HG03378 (cell line): ENCODE data around the gene SMPD3.

Source experiments
- ATAC-seq: cut with Tn5 transposase; IDR thresholded peaks from one replicate; pipeline ENCODE4 v1.9.1; 2021; ENCODE audit warnings: mild to moderate bottlenecking, moderate library complexity; ENCODE audit not compliant: unreplicated experiment

Gene SMPD3

DNA sequence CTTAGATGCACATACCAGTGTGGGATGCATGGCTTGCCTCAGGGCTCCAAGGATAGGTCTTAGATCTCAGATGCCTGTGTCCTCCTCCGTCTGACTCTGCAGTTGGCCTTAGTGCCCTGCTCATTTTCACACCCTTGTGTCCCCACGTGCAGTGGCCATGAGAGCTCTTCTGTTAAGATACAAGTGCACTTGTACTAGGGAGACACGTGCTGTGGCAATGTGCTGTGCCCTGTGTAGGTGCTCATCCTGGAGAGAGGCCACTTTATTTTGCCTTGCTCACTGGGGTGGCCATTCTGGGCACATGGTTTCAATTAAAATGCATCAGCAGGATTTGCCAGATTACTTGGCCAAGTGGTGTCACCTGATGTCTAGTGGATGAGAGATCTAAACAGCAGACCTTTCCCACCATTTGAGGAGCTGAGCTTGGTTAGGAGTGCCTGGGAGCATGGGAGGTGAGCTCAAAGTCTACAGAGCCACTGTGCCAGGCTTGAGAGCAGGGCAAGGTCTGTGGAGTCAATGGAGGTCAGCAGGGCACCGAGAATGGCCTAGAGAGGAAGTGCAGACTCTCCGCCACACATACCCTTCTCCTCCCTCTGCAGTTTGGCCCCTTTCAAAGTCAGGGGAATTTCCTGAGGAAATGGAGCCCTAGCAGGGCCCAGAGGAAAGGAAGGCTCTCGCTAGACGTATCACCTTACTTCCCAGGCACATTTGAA, 25.2 kb upstream of the SMPD3 start:
- ATAC-seq, result no peak

DNA sequence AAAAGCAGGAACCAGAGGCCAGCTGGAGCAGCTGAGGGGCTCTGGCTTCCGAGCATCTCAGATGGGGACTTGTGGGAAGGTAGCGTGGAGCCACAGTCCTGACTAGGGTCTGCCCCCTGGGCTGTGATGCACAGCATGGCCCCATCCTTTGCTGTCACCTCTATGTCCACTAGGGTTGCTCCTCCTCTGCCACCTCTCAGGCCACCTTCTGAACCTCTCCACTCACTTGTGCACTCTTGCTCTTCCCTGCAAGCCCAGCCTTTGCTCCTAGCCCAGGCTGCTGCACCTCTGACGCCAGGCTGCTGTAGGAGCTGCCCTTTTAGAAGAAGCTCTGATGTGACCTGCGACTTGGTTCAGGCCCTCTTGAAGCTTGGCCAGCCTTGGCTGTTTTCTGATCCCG, 24.3 kb upstream of the SMPD3 start:
- no peak for ATAC-seq

DNA sequence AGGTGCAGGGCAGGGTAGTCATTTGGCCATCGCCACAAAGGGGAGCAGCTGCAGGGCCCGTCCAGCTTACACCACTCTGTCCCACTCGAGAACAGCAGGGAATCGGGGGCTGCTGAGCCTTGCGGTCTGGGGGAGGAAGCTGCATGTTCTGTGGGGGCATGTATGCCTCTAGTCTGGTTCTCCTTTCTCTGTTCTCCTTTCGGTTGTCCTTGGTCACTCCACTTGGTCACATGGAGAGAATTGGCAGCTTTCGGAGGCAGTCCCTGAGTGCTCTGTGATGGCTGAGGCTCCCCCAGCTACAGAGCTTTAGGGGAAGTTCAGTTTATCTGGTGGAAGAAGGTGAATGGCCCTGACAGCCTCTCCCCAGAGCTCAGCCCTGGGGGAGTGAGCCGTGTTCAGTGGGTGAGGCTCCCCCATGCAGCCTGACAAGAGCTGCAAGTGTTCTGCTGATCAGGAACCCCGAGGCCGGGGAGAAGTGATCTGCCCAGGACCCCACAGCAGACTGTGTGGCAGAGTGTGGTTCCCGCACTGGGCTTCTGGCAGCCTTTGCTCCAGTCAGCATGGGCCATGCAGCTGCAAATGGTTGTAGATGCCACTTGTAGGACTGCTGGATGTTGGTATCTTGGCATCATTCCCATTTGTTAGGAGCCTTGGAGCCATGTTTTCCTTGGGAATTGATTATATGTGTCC, 22.3 kb upstream of the SMPD3 start:
- ATAC-seq, result peak; percentile 87

DNA sequence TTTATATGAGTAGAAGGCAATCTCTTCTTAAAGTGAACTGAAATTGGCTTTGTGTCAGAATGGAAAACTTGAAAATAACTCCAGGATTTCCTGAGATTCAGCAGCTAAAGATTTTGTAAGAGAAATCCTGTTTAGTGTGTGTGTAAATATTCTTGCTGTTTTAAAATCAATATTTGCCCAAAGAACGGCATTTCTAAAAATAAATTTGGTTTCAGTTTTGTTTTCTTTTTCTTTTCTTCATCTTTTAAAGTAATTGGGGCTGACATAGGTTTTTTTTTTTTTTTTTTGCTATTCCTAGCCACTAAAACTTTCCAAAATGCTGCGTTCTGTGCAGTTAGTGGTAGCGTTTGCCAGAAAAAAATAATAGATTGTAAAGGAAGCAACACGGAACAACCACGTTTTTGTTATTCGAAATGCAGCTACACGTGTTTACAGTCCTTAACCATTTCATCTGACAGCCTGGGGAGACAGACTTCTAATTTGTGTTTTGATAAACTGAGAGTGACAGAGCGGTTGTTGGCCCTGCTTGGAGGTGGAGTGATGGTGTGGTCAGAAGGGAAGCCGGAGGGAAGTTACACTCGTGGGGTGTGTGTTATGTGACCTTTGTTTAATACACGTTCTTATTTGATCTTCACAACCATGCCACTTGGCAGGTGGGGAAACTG, 21.6 kb upstream of the SMPD3 start:
- ATAC-seq, result peak; percentile 13

DNA sequence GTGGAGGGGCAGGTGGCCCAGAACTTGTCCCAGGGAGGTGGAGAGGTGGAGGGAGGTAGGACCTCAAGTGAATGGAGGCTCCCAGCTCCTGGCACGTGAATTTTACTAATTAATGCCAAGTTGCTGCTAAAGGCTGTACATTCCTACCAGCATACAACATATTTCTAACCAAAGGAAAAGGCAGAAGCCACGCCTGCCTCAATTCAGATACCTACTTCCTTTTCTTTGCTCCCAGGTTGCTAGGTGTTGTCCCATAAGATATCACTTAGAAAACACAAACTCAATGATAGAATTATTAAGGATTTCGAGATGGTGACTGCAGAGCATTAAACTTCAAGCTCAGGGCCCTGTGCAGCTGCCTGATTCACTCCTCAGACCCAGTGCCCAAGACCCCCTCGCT, 20.5 kb upstream of the SMPD3 start:
- no peak for ATAC-seq

DNA sequence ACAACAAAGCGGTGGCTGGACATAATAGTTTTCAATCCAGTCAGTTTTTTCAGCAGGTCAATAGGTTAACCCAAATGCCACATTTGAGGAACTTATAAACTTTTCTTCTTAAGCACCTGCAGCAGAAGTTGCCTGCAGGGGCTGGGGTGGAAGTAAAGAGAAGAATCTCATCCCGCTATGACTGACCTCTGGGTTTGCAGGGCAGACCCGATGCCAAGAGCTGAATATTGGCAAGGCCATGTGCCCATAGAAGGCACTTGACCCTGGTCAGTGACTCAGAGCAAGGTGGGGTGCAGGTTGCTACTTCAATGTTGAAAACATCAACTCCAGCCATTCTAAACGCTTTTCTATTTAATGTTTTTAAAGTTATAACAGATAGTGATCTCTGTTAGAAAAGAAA, 17.9 kb upstream of the SMPD3 start:
- ATAC-seq, result no peak

DNA sequence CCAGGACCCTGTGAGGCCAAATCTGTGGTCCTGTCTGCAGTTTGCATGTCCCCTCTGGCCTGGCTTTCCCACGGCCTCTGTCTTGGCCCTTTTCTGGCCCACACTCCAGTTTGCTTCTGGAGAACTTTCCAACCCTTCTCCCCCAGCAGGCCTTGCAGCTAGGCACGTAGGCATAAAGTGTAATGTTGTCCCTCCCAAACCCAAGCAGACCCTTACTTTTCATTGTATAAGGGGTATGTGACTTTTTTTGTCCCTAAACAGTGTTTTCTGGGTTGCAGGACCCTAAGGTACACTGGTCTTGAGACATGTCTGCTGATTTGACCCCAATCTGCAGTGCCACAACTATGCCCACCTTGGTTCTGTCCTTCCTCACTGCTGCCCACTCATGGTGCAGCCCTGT, 15.6 kb upstream of the SMPD3 start:
- ATAC-seq, result no peak

DNA sequence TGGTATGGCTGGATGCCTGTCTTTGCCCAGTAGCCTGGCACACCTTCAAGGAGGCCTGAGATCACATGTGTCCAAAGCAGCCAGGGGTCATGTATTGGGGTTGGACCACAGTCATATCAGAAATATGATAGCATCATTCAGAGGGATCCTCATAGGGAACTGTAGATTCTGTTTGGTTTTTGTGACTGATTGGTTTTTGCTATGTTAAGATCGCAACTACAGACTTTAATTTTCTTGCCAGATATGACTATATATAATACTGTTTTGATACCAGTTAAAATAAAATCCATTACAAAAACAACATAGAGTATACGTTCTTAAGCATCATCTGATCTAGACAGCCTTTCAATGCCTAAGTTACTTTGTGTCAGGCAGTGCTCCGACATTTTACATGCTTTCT, 11.8 kb upstream of the SMPD3 start:
- no peak for ATAC-seq

DNA sequence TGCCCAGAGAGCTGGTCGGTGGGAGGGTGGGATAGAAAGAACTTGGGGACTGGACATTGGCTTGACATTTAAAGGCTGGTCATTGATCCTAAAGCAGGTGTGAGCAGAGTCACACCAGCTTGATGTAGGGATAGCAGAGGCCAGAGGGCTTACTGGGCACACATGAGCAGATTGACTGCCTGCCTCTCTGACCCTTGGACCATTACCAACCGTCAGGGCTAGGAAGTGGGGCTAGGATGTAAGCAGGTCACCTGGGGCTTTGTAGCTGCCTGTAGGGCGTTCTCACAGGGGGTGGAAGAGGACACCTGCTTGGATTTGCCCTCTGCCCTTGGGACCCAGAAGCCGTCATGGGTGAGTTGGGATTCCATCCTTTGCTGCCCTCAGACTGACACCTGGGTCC, 11.1 kb upstream of the SMPD3 start:
- no peak for ATAC-seq

DNA sequence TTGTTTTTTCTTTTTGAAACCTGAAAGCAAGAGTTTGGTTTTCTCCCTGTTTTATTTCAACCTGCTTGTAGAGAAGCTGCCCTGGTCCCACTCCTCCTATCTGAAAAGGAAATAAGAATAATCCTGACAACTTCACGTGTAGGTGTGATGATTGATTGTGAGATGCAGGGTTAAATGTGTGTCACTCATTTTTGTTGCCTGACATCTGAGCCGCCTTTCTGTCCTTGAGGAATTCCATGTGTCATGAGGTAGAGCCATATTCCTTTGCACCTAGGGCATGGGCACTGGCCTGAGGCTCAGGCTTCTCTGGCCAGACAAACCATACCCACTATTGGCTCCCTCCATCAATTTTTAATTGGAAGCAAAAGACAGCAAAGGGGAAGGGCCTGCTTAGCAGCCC, 10.2 kb upstream of the SMPD3 start:
- ATAC-seq, result no peak

DNA sequence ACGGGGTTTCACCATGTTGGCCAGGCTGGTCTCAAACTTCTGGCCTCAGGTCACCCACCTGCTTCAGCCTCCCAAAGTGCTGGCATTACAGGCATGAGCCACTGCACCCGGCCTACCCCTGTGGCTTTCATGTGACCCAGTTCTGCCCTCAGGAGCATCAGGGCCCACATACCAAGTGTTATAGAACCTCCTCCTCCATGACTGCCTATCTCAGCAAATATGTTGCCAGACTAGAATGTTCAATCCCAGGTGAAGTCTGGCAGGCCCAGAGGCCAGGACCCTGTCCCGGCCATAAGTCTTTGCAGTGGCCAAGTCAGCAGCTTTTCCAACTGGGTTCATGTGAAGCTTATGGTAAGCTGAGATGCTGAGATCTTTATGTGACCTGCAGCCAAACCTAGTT, 9.8 kb upstream of the SMPD3 start:
- no peak for ATAC-seq

DNA sequence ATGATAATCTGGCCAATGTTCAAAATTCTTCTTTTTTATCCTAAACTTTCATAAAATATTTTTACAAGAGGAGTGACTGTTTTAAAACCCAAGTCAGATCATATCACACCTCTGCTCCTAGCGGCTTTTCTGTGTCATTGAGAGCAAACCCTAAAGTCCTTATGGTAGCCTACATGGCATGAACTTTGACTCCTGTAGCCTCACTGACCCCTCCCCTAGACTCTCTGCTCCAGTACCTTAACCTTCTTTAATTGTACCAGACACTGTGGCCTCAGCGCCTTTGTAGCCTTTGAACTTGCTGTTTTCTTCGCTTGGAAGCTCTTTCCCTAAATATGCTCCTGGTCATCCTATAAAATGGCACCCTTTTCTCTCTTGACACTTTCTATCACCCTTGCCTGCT, 7.3 kb upstream of the SMPD3 start:
- ATAC-seq, result no peak

DNA sequence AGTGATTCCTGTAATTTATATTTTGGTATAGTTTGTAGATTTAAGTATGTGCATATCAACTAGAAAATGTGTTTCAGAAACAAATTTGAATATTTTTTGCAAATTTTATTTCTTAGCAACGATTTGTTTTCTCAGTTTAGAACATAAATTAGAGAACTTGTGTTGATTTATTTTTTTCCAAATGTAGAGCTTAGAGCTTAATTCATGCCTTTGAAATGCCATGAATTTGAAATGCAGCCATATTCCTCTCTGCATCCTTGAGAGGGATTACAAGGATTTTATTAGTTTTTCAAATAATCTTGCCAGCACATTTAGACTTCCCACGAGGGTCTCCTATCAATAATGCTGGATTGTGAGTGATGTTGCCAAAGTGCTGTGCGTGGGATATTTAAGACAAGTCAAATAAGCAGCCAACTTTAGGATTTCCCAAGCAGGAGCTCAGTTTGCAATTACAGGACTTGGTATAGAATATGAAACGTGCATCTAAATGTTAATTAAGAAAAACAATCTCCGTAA, 6.7 kb upstream of the SMPD3 start:
- ATAC-seq, result no peak

DNA sequence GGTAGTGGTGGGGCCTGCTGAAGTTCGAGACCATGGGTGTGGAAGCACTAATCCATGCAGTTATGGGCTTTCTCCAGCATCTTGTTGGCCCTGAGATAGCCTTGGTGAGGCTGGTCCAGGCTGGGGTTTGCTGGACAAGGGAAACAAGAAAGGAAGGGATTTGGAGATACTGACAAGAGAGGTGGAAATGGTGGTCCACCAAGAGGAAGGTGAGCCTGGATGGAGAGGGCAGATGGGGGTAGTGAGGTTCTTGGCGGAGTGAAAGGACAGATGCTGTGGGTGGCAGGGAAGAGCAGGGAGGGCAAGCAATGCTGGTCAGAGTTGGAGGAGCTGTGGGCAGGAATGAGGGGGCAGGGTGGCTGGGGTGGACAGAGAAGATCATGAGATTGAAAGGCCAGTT, 5.5 kb upstream of the SMPD3 start:
- ATAC-seq, result no peak

DNA sequence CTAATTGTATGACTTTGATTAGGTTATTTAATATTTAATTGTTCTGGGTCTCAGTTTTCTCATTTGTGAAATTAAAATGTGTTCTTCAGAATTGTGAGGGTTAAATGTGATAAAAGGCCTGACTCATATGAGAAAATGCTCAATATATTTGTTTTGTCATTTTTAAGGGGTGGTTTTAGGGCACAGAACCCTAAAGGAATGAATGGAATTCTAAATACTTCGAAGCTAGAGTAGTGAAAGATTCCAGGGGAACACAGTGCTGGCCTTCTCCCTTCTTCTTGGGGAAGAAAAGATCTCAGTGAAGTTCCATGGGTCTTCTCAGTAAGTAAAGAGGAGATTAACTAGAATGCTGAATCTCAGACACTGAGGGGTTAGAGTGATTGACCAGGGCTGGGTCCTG, 3.9 kb upstream of the SMPD3 start:
- ATAC-seq, result no peak

DNA sequence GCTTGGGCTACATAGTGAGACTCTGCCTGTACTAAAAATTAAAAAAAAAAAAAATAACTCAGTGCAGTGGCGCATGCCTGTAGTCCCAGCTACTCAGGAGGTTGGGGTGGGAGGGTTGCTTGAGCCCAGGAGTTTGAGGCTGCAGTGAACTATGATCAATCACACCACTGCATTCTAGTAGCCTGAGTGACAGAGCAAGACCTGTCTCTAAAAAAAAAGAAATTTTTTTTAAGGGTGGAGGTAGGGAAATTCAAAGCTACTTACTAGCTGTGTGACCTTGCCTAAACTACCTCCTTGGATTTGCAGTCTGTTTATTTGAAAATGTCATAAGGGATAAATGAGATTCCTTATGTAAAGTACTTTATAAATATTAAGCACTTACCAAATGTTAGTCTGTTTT, 3.4 kb upstream of the SMPD3 start:
- ATAC-seq, result no peak

DNA sequence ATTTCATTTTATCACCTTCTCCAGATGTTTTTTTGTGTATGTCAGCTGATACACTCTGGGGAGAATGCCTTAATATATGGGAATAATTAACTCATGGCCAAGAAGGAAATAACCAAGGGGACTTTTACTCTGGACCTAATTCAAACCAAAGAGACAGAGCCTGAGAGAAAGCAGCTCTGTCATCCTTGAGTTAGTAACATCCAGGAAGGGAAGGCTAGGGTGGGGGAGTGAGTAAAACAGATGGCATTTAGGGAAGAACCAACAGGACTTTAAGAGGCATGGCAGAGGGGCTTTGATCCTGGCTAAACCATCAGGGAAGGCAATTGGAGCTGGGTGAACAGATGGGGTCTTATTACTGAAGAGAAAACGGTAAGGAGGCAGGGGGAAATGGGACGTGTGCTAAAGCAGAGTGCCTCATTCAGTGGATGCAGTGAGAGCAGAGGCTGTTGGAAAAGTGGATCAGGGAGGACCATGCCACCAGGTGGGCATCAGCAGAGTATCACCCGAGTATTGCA, 2.5 kb upstream of the SMPD3 start:
- no peak for ATAC-seq

DNA sequence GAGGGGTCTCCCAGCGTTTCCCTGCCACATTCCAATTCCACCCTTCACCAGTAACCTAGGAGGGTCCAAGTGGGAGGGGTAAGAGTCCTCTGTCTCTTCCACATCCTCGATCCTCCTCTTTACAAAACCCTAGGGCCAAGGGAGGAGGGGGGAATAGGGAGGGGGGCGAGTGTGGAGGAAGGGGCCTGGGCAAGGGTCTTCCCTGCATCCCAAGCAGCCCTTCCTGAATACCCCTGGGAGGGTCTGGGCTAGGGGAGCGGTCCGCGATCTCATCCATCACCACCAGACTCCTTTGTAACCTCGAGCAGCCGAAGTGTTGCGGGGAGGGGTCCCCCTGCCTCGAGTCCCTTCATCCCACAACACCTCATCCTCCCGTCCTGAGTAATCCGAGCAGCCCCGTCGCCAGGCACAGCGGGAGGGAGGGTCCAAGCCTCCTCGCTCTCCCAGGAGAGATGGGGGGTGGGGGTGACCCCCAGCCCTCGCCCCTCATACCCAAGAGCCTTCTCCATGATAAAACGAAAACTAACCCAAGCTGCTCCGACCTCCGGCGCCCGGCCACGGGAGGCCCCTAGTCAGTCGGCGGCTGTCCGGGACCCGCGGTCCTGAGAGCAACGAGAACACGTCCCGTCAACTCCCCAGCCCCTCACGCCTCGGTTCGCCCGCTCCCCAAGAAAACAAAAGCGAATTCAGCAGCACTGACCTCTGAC, 502 bp downstream of the SMPD3 start:
- ATAC-seq, result no peak

DNA sequence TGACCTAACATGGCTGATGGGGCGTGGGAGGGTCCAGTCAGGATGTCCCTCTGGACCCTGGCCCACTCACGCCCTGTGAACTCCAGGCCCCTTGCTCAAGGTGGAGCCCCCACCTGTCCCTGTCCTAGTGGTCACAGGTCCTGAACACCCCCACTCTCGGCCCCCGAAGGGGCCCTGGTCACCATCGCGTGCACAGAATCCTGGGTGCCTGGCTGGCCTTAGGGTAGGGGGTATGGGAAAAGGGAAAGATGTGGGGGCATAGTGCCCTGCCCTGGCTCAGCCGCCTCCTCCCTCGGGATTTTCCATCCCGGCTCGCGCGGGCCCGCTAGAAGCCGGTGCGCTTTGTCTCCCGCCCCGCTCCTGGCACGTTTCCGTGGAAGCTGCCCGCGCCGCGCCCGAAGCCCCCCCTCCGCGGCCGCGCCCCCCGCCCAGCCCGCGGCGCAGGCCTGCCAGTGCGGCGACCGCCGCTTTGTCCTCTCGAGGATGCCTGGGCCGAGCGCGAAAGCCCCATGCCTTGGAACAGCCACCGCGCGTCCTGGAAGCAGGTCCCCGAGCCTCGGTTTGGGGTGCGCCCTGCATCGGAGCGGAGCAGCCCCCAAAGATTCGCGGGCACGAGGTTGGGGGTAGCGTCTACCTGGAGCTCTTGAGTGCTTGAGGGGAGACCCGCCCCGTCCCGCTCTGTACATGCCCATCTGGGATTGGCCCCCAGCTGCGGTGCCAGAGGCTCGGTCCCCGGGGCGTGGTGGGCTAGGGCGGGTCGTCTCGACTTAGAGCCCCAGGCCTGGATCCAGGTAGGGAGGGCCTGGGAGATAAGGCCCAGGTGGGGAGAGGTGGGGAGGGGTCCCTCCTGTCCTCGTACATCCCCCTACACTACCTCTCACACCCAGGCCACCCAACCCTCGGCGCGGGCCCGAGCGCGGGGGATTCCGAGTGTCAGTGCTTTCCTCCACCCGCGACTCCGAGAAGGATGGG, 1.3 kb downstream of the SMPD3 start:
- no peak for ATAC-seq

DNA sequence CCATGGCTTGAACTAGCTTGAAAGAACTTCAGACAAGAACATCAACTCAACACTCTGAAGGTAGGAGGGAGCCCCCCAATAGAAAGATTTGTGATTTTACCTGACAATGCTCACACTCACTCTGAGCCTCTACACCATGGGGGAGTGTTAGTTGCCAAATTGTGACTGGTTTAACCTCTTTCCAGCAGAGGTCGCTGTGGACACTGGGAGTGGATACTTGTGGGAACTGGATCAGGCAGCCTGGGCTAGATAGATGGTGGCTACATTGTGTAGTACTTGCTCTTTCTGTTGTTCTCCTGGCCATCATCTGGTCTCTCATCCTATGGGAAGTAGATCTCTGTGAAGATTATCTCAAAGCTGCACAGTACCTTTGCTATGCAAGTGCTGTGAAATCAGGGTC, 2.9 kb downstream of the SMPD3 start:
- no peak for ATAC-seq
